Measurements from ENCODE around the gene CTCF. TPM values are rescaled to one million over a fixed set of nuclear protein-coding genes. Genes with fewer than 3 reads are reported as not detected.
"Not testable (repeated sequence)": the region's sequence is repeated elsewhere in the genome, so short reads cannot be mapped to it uniquely, and the experiment has no call there.

Gene CTCF
- total RNA-seq, 1 experiment from 2014 or later = 29.7 TPM

DNA sequence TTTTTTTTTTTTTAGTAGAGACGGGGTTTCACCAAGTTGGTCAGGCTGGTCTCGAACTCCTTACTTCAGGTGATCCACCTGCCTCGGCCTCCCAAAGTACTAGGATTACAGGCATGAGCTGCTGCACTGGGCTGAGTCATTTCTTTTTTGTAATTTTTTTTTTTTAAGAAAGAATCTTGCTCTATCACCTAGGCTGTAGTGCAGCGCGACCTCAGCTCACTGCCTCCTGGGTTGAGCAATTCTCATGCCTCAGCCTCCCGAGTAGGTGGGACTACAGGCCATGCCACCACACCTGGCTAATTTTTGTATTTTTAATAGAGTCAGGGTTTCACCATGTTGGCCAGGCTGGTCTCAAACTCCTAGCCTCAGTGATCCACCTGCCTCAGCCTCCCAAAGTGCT is 28.3 kb upstream of the CTCF start:
- not testable (repeated sequence) for DNase-seq (ENCODE audit: low spot score)

DNA sequence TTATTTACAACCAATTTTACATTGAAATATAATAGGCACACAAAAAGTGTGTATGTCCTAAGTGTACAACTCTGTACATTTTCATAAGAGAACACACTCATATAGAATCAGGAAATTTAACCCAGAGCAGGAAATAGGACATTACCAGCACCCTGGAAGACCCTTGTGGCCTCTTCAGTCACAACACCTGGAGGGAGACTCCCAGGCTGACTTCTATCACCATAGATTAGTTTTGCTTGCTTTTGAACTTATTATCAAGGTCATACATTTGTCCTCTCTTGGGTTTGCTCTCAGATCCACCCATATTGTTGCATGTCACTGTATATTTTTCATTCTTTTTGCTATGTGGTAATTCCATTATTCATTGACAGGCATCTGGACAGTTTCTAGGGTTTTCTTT is 27.9 kb upstream of the CTCF start:
- no peak for DNase-seq (ENCODE audit: low spot score)

DNA sequence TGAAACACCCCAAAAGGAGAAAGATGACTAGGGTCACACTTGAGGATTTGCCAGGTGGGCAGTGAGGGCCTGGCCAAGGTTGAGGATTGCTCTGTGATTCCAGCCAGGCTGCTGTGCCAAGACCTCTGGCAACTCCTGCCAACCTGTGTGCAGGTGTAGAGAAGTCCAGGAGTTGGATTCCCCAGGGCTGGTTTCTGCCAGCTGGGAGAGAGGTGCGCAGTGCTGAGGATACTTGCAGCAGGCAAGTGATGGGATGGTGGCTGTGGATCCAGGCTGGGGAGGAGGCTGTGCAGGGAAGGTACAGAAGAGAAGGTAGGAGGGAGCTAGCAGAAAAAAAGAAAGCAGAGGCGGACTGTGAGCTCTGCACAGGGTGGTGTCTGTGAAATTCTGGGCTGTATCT is 27.1 kb upstream of the CTCF start:
- DNase-seq (ENCODE audit: low spot score) = no peak

DNA sequence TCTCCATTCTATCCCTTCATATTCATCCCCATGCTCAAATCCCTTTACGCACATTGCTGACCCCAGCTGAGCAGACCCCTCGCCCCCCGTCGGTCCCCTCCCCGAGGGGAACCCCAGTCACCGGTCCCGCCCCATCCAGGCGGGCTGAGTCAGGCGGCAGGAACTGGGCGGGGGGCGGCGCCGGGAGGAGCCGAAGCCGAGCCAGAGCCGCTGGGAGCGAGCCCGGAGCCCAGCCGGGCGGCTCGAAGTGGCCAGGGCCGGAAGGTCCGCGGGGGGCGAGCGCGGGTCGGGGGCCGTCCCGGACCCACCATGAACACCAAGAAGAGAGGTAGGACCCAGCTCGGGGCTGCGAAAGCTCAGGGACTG is 25.1 kb upstream of the CTCF start:
- DNase-seq (ENCODE audit: low spot score) = no peak

DNA sequence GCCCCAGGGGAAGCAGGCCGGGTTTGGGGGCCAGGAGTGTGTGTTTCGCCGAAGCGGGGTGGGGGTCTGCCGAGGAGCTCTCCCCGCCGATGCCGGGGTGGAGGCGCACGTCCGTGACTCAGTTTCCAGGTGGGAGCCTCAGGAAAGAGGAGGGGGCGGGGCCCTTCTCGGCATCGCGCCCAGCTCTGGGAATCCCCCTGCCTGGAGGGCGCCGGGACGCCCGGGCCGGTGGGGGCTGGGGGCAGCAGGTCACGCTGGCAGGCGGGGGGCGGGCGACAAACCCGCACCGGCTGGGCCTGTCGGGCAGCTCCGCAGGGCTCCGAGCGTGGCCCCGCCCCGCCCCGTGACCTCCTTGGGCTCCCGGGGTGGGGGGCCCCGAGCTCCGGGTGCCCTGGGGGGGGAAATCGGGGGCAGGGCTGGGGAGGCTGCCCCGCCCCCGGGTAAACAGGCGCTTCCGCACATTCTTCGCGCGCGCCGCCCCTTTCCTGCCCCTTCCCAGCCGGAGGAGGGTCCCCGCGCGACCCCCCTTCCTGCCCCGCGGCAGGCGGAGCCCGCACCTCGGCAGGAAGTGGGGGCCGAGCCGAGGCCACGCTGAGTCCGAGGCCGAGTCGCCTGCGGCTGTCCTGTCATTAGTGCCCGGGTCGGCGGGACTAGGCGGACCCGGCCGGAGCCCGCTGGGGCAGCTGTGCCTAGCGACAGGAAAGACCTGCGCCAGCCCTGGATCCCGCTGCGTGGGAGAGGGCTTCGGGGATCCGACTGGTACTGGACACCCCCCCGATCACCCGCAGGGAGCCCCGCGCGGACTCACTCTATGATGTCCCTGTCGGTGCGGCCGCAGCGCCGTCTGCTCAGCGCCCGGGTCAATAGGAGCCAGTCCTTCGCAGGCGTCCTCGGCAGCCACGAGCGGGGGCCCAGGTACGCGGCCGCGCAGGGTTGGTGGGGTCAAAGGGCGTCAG is 24.4 kb upstream of the CTCF start:
- DNase-seq (ENCODE audit: low spot score) = no peak

DNA sequence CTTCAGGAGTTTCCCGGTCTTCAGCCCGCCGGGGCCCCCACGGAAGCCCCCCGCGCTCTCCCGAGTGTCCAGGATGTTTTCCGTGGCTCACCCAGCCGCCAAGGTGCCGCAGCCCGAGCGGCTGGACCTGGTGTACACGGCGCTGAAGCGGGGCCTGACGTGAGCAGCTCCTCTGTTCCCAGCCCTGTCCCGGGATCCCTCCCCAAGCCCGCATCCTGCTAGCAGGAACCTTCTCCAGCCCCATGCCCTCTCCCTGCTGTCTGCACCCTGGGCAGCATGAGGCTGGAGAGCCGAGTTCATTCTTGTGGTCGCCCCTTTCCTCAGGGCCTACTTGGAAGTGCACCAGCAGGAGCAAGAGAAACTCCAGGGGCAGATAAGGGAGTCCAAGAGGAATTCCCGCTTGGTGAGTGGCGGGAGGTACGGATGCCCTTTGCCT is 23.6 kb upstream of the CTCF start:
- DNase-seq (ENCODE audit: low spot score) = no peak

DNA sequence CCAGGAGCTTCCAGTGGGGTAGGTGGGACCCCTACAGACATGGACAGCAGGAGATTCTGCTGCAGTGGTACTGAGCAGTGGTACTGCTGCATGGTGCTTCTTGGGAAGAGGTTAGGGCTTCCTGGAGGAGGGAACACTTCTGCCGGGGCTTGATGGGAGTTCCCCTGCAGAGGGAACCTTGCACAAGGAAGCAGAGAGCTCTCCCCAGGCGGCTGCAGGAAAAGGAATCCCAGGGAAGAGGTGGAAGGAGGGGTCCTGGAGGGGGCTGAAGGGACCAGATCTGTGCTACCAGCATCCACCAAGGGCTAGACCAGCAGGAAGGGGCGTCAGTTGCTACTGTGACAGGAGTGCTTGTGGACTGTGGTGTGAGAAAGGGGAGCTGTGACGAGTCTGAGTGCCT is 23.1 kb upstream of the CTCF start:
- no peak for DNase-seq (ENCODE audit: low spot score)

- DNase-seq (ENCODE audit: low spot score) = no peak
These were observed 22.4 kb upstream of the CTCF start for GRCh38 chr16:67539691-67540635.

- no peak for DNase-seq (ENCODE audit: low spot score)
These were observed 21.6 kb upstream of the CTCF start for GRCh38 chr16:67540756-67541155.

DNA sequence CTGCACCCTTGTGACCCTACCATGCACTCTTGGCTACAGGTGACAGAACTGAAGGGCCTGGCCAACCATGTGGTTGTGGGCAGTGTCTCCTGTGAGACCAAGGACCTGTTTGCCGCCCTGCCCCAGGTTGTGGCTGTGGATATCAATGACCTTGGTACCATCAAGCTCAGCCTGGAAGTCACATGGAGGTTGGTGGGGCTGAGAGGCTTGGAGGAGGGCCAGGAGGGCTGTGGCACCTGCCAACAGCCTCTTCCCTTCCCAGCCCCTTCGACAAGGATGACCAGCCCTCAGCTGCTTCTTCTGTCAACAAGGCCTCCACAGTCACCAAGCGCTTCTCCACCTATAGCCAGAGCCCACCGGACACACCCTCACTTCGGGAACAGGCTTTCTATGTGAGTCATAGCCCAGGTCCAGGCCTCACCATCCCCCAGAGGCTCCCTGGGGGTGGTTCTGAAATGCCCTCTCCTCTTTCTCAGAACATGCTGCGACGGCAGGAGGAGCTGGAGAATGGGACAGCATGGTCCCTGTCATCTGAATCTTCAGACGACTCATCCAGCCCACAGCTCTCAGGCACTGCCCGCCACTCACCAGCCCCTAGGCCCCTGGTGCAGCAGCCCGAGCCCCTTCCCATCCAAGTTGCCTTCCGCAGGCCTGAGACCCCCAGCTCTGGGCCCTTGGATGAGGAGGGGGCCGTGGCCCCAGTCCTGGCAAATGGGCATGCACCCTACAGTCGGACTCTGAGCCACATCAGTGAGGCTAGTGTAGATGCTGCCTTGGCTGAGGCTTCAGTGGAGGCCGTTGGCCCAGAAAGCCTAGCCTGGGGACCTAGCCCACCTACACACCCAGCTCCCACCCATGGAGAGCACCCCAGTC is 20.7 kb upstream of the CTCF start:
- DNase-seq (ENCODE audit: low spot score) = peak; percentile 81

DNA sequence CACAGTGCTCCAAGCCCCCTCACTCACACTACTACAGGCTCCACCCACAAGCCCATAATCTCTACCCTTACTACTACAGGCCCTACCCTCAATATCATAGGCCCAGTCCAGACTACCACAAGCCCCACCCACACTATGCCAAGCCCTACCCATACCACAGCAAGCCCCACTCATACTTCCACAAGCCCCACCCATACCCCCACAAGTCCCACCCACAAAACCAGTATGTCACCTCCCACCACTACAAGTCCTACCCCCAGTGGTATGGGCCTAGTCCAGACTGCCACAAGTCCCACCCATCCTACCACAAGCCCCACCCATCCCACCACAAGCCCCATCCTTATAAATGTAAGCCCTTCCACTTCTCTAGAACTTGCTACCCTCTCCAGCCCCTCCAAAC is 19.9 kb upstream of the CTCF start:
- DNase-seq (ENCODE audit: low spot score) = peak; percentile 64

DNA sequence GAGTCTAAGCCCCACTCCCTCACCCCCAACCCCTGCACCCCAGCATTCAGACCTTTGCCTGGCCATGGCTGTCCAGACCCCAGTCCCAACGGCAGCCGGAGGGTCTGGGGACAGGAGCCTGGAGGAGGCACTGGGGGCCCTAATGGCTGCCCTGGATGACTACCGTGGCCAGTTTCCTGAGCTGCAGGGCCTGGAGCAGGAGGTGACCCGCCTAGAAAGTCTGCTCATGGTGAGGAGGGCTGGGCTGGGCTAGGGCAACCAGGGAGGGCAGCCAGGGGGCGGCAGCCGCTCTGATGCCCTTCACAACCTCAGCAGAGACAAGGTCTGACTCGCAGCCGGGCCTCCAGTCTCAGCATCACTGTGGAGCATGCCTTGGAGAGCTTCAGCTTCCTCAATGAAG is 19.3 kb upstream of the CTCF start:
- no peak for DNase-seq (ENCODE audit: low spot score)

- no peak for DNase-seq (ENCODE audit: low spot score)
These were observed 18.7 kb upstream of the CTCF start for GRCh38 chr16:67543582-67543981.

GRCh38 chr16:67544329-67544841 is 17.9 kb upstream of the CTCF start:
- DNase-seq (ENCODE audit: low spot score) = no peak

GRCh38 chr16:67544844-67545664 is 17.3 kb upstream of the CTCF start:
- DNase-seq (ENCODE audit: low spot score) = no peak

DNA sequence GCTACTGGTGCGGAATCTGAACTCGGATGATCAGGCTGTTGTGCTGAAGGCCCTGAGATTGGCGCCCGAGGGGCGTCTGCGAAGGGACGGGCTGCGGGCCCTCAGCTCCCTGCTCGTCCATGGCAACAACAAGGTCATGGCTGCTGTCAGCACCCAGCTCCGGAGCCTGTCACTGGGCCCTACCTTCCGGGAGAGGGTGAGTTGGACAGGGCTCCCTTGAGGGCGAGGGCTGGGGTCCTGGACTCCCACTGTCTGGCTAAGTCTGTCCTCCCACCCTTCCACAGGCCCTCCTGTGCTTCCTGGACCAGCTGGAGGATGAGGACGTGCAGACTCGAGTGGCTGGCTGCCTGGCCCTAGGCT is 16.7 kb upstream of the CTCF start:
- DNase-seq (ENCODE audit: low spot score) = no peak

DNA sequence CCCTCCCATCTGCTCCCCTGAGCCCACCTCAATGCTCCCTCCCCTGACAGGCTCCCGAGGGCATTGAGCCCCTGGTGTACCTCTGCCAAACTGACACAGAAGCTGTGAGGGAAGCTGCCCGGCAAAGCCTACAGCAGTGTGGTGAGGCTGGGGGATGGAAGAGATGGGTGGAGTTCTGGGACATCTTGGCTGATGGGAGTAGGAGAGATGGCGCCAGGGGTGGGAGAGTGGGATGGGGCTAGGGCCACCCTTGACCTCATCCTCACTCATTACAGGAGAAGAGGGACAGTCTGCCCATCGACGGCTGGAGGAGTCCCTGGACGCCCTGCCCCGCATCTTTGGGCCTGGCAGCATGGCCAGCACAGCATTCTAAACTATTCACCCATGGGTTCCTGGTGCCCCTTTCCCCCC is 16.2 kb upstream of the CTCF start:
- no peak for DNase-seq (ENCODE audit: low spot score)

GRCh38 chr16:67546761-67547422 is 15.4 kb upstream of the CTCF start:
- no peak for DNase-seq (ENCODE audit: low spot score)

DNA sequence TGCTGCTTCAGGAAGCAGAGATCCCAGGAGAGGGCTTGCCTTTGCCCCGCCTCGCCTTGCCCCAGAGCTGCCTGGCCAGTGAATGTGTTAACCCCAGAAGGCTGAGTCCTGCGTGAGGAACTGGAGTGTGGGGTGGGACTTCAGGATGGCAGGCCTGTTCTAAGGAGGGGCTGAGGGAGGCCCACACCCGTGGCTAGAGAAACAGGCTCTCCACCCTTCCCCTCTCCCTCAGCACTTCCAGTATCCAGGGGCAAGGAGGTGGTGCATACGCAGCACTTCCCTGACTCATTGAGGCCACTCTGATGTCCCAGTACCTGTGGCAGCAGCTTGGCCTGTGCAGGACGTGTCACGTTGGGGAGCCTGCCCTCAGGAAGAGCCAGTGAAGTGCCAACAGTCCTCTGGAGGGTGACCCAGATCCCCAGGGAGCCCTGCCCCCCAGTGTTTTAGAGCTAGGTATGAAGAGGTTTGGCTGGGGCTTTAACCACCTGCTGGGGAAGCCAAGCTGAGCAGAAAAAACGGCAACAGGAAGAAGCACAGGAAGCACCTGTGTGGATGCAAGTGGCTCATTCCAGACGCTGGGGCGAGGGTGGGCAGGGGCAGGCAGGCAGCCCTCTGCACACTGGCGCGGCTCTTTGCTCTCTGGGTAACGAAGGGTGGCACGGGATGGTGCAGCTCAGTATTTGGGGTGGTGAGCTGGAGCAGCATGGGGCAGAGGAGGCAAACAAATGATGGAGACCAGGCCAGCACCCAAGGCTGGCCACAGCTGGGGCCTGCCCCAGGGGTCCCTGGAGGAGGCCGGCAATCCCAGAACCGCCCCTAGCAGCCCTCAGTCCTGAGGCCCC is 14.7 kb upstream of the CTCF start:
- DNase-seq (ENCODE audit: low spot score) = no peak
